H1 (cell line): Measurements from ENCODE around the gene ST6GALNAC2. TPM values are rescaled to one million over a fixed set of nuclear protein-coding genes. Genes with fewer than 3 reads are reported as not detected.

ENCODE experiments used
- CTCF ChIA-PET: fragments of 300-600 bp; sonication (Branson Sonifier 250); formaldehyde crosslinking; loops from one replicate; lab custom pipeline; 2021; ENCODE audit not compliant: partially characterized antibody; lab: Charles Lee
- POLR2A ChIA-PET: fragments of 300-600 bp; sonication (Branson Sonifier 250); formaldehyde crosslinking; loops from one replicate; lab custom pipeline; 2021; ENCODE audit warnings: inconsistent platforms; ENCODE audit not compliant: partially characterized antibody; lab: Charles Lee
- DNase-seq, 2 experiments: peaks; one replicate each; pipeline versions ENCODE4 v3.0.0 to v3.0.0-alpha.2; 2010 to 2022; ENCODE audit warnings: low spot score in 2 of 2, low read depth in 1 of 2, mixed read lengths in 1 of 2
- FAIRE-seq: peaks from 2 replicates; lab custom pipeline; 2011; peaks lifted over from hg19 to GRCh38; lab: Jason Lieb, UNC
- H2AFZ ChIP-seq: 2 replicates; pipeline ENCODE4 v1.8.1; 2012; ENCODE audit warnings: low read length, inconsistent platforms
- H2AK5ac ChIP-seq: 2 replicates; pipeline ENCODE4 v1.6.1; 2013; ENCODE audit warnings: low read depth, low read length
- H2BK120ac ChIP-seq: replicated peaks from 2 replicates; pipeline ENCODE3; 2013; ENCODE audit warnings: low read depth, low read length, inconsistent platforms
- H2BK12ac ChIP-seq: 2 replicates; pipeline ENCODE4 v1.6.1; 2013; ENCODE audit warnings: low read depth, low read length
- H2BK15ac ChIP-seq: 2 replicates; pipeline ENCODE4 v1.6.1; 2013; ENCODE audit warnings: low read length
- H2BK20ac ChIP-seq: 2 replicates; pipeline ENCODE4 v1.6.1; 2013; ENCODE audit warnings: low read length
- H2BK5ac ChIP-seq: 2 replicates; pipeline ENCODE4 v1.6.1; 2013; ENCODE audit warnings: low read depth, low read length
- H3K14ac ChIP-seq: 2 replicates; pipeline ENCODE4 v1.6.1; 2013; ENCODE audit warnings: inconsistent platforms; ENCODE audit not compliant: insufficient read length
- H3K18ac ChIP-seq: 2 replicates; pipeline ENCODE4 v1.6.1; 2013; ENCODE audit warnings: low read length; ENCODE audit errors: extremely low read depth
- H3K23ac ChIP-seq: 2 replicates; pipeline ENCODE4 v1.6.1; 2013; ENCODE audit warnings: inconsistent platforms; ENCODE audit not compliant: insufficient read length
- H3K23me2 ChIP-seq: 2 replicates; pipeline ENCODE4 v1.6.1; 2013; ENCODE audit warnings: low read depth, low read length
- H3K27ac ChIP-seq: 2 replicates; pipeline ENCODE4 v1.6.1; 2011; ENCODE audit warnings: low read depth, low read length, inconsistent platforms
- H3K27me3 ChIP-seq, 4 experiments: replicated peaks in 1 of 4; 1 replicate in 1 of 4; 2 replicates in 3 of 4; pipeline versions ENCODE4 v1.6.1 to v1.8.1; 2011 to 2013; ENCODE audit warnings: low read length in 3 of 4, mild to moderate bottlenecking in 3 of 4, inconsistent platforms in 2 of 4, mixed read lengths in 2 of 4, moderate library complexity in 1 of 4; ENCODE audit not compliant: control insufficient read depth in 3 of 4, insufficient read depth in 3 of 4; ENCODE audit errors: extremely low read depth in 1 of 4
- H3K36me3 ChIP-seq, 4 experiments: 2 replicates each; pipeline versions ENCODE4 v1.6.1 to v1.8.1; 2011 to 2013; ENCODE audit warnings: mild to moderate bottlenecking in 4 of 4, low read length in 3 of 4, moderate library complexity in 2 of 4, control low read depth in 1 of 4, inconsistent platforms in 1 of 4; ENCODE audit not compliant: insufficient read depth in 4 of 4, control insufficient read depth in 2 of 4
- H3K4ac ChIP-seq: replicated peaks from 2 replicates; pipeline ENCODE3; 2013; ENCODE audit warnings: low read length, low read depth, mixed read lengths, inconsistent platforms; ENCODE audit not compliant: insufficient read length
- H3K4me1 ChIP-seq, 4 experiments: replicated peaks in 1 of 4; 1 replicate in 1 of 4; 2 replicates in 3 of 4; pipeline versions ENCODE4 v1.6.1 to v1.8.1; 2011 to 2013; ENCODE audit warnings: low read length in 3 of 4, inconsistent platforms in 2 of 4, mixed read lengths in 1 of 4; ENCODE audit not compliant: insufficient read depth in 4 of 4, control insufficient read depth in 3 of 4
- H3K4me2 ChIP-seq, 2 experiments: 2 replicates each; pipeline versions ENCODE4 v1.6.1 to v1.8.1; 2011 to 2013; ENCODE audit warnings: low read depth in 2 of 2, low read length in 2 of 2, control low read depth in 1 of 2, inconsistent platforms in 1 of 2, mild to moderate bottlenecking in 1 of 2; ENCODE audit not compliant: insufficient read depth in 1 of 2
- H3K4me3 ChIP-seq, 4 experiments: fragments of 200-600, 300-600 bp in 1 of 4; sonication (generic), shearing (Covaris generic), sonication (Bioruptor Twin) in 1 of 4; 2 replicates each; pipeline versions ENCODE4 v1.5.1 to v1.8.1; 2011 to 2016; ENCODE audit warnings: low read length in 4 of 4, low read depth in 3 of 4, control low read depth in 2 of 4, inconsistent platforms in 2 of 4, mild to moderate bottlenecking in 2 of 4, mixed read lengths in 1 of 4, moderate library complexity in 1 of 4; ENCODE audit not compliant: insufficient read depth in 2 of 4; ENCODE audit errors: extremely low read depth in 1 of 4
- H3K56ac ChIP-seq: replicated peaks from 2 replicates; pipeline ENCODE3; 2013; ENCODE audit warnings: low read depth, mild to moderate bottlenecking, mixed read lengths, low read length, inconsistent platforms; ENCODE audit not compliant: insufficient read length
- H3K79me1 ChIP-seq: 2 replicates; pipeline ENCODE4 v1.6.1; 2013; ENCODE audit warnings: low read depth, low read length, control low read depth
- H3K79me2 ChIP-seq, 2 experiments: 2 replicates each; pipeline versions ENCODE4 v1.6.1 to v1.8.1; 2012 to 2013; ENCODE audit warnings: low read length in 2 of 2, mild to moderate bottlenecking in 2 of 2, inconsistent platforms in 1 of 2; ENCODE audit not compliant: insufficient read depth in 2 of 2, control insufficient read depth in 1 of 2
- H3K9ac ChIP-seq, 4 experiments: replicated peaks in 1 of 4; 1 replicate in 1 of 4; 2 replicates in 3 of 4; pipeline versions ENCODE4 v1.6.1 to v1.8.1; 2011 to 2013; ENCODE audit warnings: low read depth in 3 of 4, low read length in 3 of 4, control low read depth in 2 of 4, mild to moderate bottlenecking in 2 of 4, moderate library complexity in 2 of 4, inconsistent platforms in 1 of 4; ENCODE audit errors: extremely low read depth in 1 of 4
- H3K9me3 ChIP-seq, 2 experiments: 2 replicates each; pipeline versions ENCODE4 v1.6.1 to v1.8.1; 2012 to 2013; ENCODE audit warnings: mild to moderate bottlenecking in 2 of 2, moderate library complexity in 2 of 2, control low read depth in 1 of 2, inconsistent platforms in 1 of 2, low read depth in 1 of 2, low read length in 1 of 2, mixed read lengths in 1 of 2; ENCODE audit not compliant: insufficient read depth in 2 of 2
- H4K20me1 ChIP-seq, 2 experiments: replicated peaks in 1 of 2; 2 replicates each; pipeline versions ENCODE3 to v1.8.1; 2011 to 2013; ENCODE audit warnings: inconsistent platforms in 2 of 2, low read length in 2 of 2, mild to moderate bottlenecking in 1 of 2; ENCODE audit not compliant: insufficient read depth in 2 of 2, control insufficient read depth in 1 of 2
- H4K5ac ChIP-seq: 2 replicates; pipeline ENCODE4 v1.6.1; 2013; ENCODE audit warnings: low read length, low read depth, mixed read lengths, inconsistent platforms; ENCODE audit not compliant: insufficient read length
- H4K8ac ChIP-seq: 2 replicates; pipeline ENCODE4 v1.8.0; 2013; ENCODE audit warnings: mild to moderate bottlenecking, moderate library complexity, low read length, inconsistent platforms; ENCODE audit not compliant: insufficient read depth; ENCODE audit errors: extremely low read depth
- H4K91ac ChIP-seq: replicated peaks from 2 replicates; pipeline ENCODE3; 2013; ENCODE audit warnings: low read length, mixed read lengths, inconsistent platforms; ENCODE audit not compliant: insufficient read length
- CEBPB ChIP-seq: IDR thresholded peaks from 2 replicates; pipeline ENCODE4 v1.6.1; 2012; ENCODE audit warnings: low read depth, low read length
- CTBP2 ChIP-seq: IDR thresholded peaks from 2 replicates; pipeline ENCODE4 v1.7.0; 2011; ENCODE audit warnings: borderline replicate concordance, mild to moderate bottlenecking, moderate library complexity, mixed read lengths, low read length; ENCODE audit not compliant: insufficient read depth, insufficient read length
- FOSL1 ChIP-seq: IDR thresholded peaks from 2 replicates; pipeline ENCODE4 v1.6.1; 2011; ENCODE audit warnings: mild to moderate bottlenecking, low read depth, low read length, moderate library complexity; ENCODE audit not compliant: insufficient read depth
- KDM4A ChIP-seq: IDR thresholded peaks from one replicate; pipeline ENCODE4 v1.7.1; 2012; ENCODE audit warnings: low read depth, mild to moderate bottlenecking, moderate library complexity, low read length, inconsistent platforms; ENCODE audit not compliant: severe bottlenecking
- KDM5A ChIP-seq: fragments of 200-600 bp; IDR thresholded peaks from 2 replicates; pipeline ENCODE4 v1.7.1; 2012; ENCODE audit warnings: mild to moderate bottlenecking, low read length, inconsistent platforms, mixed read lengths
- NRF1 ChIP-seq: IDR thresholded peaks from 2 replicates; pipeline ENCODE4 v1.6.1; 2011; ENCODE audit warnings: mild to moderate bottlenecking, low read depth, low read length, improper control_type of control experiment
- PHF8 ChIP-seq: fragments of 200-600 bp; sonication (generic); conservative IDR thresholded peaks from 2 replicates; pipeline ENCODE4 v1.7.1; 2012; ENCODE audit warnings: low read depth, mild to moderate bottlenecking, inconsistent platforms, low read length, moderate library complexity
- RXRA ChIP-seq: IDR thresholded peaks from 2 replicates; pipeline ENCODE4 v1.6.1; 2011; ENCODE audit warnings: low read depth, mild to moderate bottlenecking, low read length, moderate library complexity; ENCODE audit not compliant: insufficient read depth
- SUZ12 ChIP-seq: fragments of 200-600 bp; sonication (generic); IDR thresholded peaks from 2 replicates; pipeline ENCODE4 v1.6.1; 2012; ENCODE audit warnings: mild to moderate bottlenecking, inconsistent platforms, low read length, moderate library complexity, mixed read lengths
- TCF12 ChIP-seq: IDR thresholded peaks from 2 replicates; pipeline ENCODE4 v1.6.1; 2011; ENCODE audit warnings: low read depth, mild to moderate bottlenecking, low read length
- YY1 ChIP-seq: IDR thresholded peaks from 2 replicates; pipeline ENCODE4 v1.6.1; 2011; ENCODE audit warnings: low read depth, mild to moderate bottlenecking, low read length
- WGBS, 2 experiments: shearing (Covaris generic) in 1 of 2; methylation state at CpG; one replicate each; pipeline versions ENCODE4 v1.1.6 to v1.1.7; 2013 to 2015; ENCODE audit warnings: low lambda C conversion rate in 2 of 2, mixed read lengths in 2 of 2, inconsistent platforms in 1 of 2, low coverage in 1 of 2, missing lambda C conversion rate in 1 of 2; ENCODE audit not compliant: insufficient replicate concordance in 2 of 2, insufficient coverage in 1 of 2, insufficient read length in 1 of 2; ENCODE audit errors: extremely low coverage in 1 of 2, missing lambda C conversion rate in 1 of 2; 5-methylcytosine and 5-hydroxymethylcytosine counted together
- polyA plus RNA-seq, 7 experiments: library from polyadenylated mRNA; depleted of rRNA in 3 of 7; stranded (reverse) in 5 of 7; unstranded in 2 of 7; fragments of >200 nt in 5 of 7; fragments of 200-250 nt in 2 of 7; gene quantifications; 1 replicate in 5 of 7; 2 replicates in 1 of 7; 4 replicates in 1 of 7; pipeline versions ENCODE4 v1.2.1 to v1.2.3, GENCODE V29; 2011 to 2013; ENCODE audit warnings: missing spikeins in 2 of 7, mixed read lengths in 2 of 7
- total RNA-seq: library from RNA; stranded (reverse); fragmentation: NEBNext Ultra II Directional; extraction: Animal tissue kit (Norgen Biotek cat#: 25700); gene quantifications from 2 replicates; pipeline ENCODE4 v1.2.1, GENCODE V29; 2021
- TF ChIP-seq, protein P1 (sequence below): IDR thresholded peaks from 2 replicates; pipeline ENCODE4 v1.6.1; 2011; ENCODE audit warnings: low read depth, mild to moderate bottlenecking, low read length; ENCODE audit not compliant: insufficient read depth

The ST6GALNAC2 gene
- total and polyA plus RNA-seq, 2 of the 8 experiments (the other 6 are each of a cell fraction or from before 2014, with no cell fraction given) = 0.09 TPM; not detected in 1

DNA sequence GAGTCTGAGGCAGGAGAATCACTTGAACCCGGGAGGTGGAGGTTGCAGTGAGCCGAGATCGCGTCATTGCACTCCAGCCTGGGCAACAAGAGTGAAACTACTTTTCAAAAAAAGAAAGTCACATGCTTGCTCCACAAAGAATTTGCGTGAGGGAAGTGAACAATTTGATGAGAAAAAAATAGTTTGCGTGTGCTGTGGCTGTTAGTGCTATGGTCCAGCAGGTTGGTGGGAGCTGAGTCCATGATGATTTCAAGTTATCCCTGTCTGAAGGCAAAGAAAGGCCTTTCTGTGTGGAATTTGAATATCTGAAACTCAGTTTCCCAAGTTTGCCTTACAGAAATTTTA is 24.8 kb downstream of the ST6GALNAC2 start:
- H3K27me3 ChIP-seq = no peaks in the 10 kb centered on the region
- no peak for TF ChIP-seq NRF1
- TF ChIP-seq SUZ12 = no peak
- TF ChIP-seq TCF12 = no peak
- no peak for TF ChIP-seq YY1
- TF ChIP-seq, protein P1, sequence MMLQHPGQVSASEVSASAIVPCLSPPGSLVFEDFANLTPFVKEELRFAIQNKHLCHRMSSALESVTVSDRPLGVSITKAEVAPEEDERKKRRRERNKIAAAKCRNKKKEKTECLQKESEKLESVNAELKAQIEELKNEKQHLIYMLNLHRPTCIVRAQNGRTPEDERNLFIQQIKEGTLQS = no peak
- no peak for TF ChIP-seq CEBPB
- no peak for TF ChIP-seq PHF8
- TF ChIP-seq FOSL1 = no peak
- no peak for TF ChIP-seq KDM5A
- no peak for TF ChIP-seq RXRA
- TF ChIP-seq CTBP2 = no peak
- no peak for TF ChIP-seq KDM4A
- peaks cover 2% of the 10 kb centered on the region; the same call in 1 of the 2 replicates for H3K23me2 ChIP-seq
- peaks cover 23 to 53% of the 10 kb centered on the region in 2 experiments for H3K79me2 ChIP-seq
- no peak overlapping the region for H2AK5ac ChIP-seq
- H3K27ac ChIP-seq = no peak overlapping the region
- no peak overlapping the region for H3K4ac ChIP-seq
- FAIRE-seq (no peak), DNase-seq (no peak)
- CTCF ChIA-PET = interaction anchor here (0.7 to 5.3 kb wide), 8 partner anchors 9 to 158 kb away, joined by 3 to 34 read pairs (median 4); a partner anchor contains a TSS
- H2BK20ac ChIP-seq = no peak overlapping the region
- H3K9me3 ChIP-seq = no peaks in the 10 kb centered on the region
- H3K4me3 ChIP-seq = no peak overlapping the region
- H2BK12ac ChIP-seq = no peak overlapping the region
- H3K18ac ChIP-seq = no peak overlapping the region
- H3K36me3 ChIP-seq = peaks cover 21 to 63% (median 46%) of the 10 kb centered on the region in 4 experiments
- peak overlapping the region in 1 of 2 experiments; percentile 76; a peak in 1 of 4 replicates for H3K4me2 ChIP-seq
- H2BK120ac ChIP-seq = no peak overlapping the region
- no peak overlapping the region for H2BK15ac ChIP-seq
- no peak overlapping the region for H3K14ac ChIP-seq
- peaks cover 10% of the 10 kb centered on the region for H3K79me1 ChIP-seq
- no peak overlapping the region for H4K5ac ChIP-seq
- no peak overlapping the region for H3K56ac ChIP-seq
- no peak overlapping the region for H2AFZ ChIP-seq
- H3K23ac ChIP-seq = no peak overlapping the region
- H2BK5ac ChIP-seq = no peak overlapping the region
- H3K4me1 ChIP-seq = peaks cover 2 to 10% (median 5%) of the 10 kb centered on the region in 4 experiments; a peak in 6 of 7 replicates
- H4K20me1 ChIP-seq = peaks cover 24 to 27% of the 10 kb centered on the region in 2 experiments
- H3K9ac ChIP-seq = no peak overlapping the region
- no peak overlapping the region for H4K91ac ChIP-seq
- 93% methylated on average over 6 of the region's 6 CpGs; no CpG with 5 or more reads in 1 of the 2 experiments for WGBS, 2 experiments
- POLR2A ChIA-PET = interaction anchor here (1.1 to 8.0 kb wide), 13 partner anchors 8 to 167 kb away, joined by 3 to 133 read pairs (median 5); partner anchors contain the start of gene PRCD
- H4K8ac ChIP-seq = no peak overlapping the region
